ENCODE data around the gene MMEL1.

The MMEL1 gene

DNA sequence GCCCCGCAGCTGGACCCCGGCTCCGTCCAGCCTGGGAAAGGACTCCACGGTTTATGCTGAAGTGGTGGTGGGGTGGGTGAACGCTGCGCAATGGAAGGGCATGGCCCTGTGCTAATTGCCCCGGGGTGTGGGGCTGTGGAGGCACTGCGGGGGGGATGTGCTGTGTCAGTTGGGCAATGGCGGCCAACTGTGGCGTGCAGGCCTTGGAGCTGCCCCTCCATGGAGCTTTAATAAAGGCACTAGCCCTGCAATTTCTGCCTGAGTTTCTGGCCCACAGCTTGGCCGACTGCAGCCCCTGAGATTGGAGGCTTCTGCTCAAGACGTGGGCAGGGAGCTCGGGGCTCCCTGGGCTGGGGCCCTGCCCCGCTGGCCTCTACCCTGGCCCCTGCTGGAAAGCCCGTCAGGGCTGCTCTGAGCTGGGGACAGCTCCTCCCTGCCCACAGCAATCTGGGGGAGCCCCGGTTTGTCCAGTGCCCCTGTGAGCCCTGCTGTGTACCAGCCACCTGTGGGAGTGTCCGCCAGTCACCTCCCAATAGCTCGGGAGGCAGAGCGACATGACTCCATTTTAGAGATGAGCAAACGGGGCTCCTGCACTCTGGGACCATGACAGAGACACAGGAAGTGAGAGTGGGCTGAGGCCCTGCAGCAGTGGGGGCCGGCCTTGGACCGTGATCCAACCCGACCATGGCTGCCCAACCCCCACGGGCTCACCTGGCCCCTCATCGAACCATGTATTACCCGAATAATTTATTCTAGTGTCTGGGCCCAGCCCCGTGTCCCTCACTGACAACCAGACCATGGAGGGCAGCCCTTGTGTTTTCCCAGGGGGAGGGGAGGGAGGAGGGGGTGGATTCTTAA is 85.4 kb downstream of the MMEL1 start:
- in situ Hi-C loops (cut with MboI; ENCODE audit: low sequenced_read_pairs) = no loop called here

DNA sequence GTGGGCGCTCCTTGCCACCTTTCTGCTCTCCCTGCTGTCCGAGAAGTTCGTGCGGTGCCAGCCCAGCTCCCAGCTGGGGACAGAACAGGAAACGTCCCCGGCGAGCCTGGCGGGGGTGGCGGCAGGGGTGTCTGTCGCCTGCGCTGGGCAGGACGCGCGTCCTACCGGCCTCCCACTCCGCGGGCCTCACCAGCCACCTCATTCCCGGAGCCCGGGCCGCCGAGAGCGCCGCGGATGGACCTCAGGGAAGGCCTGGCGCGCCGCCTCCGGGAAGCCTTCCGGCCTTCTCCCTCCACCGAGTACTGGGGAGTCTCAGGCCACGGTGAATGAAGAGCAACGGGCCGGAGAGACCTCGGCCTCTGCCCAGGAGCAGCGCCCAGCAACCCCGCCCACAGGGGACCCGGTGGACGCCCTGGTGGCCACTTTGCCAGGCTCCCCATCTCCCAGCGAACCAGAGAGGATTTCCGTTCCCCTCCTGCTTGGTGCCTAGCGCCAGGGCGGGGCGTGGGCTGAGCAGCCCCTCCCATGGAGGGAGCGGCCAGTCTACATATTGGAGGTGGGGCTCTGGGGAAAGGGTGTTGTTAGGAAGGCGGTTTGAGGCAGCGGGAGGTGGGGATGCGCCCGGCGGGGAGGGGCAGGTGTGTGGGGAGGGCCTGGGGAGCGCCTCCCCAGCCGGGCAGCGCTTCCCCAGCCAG is 86.2 kb downstream of the MMEL1 start:
- in situ Hi-C loops (cut with MboI; ENCODE audit: low sequenced_read_pairs) = no loop called here

DNA sequence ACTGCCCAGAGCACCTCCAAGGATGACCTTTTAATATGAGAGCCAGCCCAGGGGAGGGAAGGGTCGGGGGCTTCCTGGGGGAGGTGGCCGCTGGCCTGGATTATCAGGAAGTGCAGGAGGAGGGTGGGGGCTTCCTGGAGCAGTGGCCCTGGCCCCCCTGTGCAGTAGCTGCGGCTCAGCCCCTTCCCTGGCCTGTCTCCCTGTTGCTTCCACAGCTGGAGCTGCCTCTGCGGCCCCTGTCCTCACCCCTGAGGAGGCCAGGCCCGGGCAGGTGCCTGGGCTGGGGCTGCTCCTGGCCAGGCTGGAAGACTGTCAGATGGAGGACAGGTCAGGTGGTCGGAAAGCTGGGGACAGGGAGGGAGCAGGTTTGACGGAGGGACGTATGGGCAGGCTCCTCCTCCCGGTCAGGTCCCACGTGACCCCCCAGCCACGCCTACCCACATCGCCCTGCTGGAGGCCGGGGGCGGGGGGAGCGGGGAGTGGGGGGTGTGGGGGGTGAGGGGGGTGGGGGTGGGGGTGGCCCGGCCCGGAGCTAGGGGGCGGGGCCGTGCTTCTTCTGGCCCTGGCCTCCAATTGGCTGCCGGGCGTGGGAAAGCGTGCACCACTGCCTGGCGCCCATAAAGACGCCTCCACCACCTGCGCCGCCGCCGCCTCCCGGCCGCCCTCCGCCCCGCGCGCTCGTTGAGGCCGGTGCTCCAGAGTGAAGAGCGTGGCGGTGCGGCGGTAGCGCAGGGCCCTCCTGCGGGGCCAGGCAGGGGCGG is 86.9 kb downstream of the MMEL1 start:
- in situ Hi-C loops (cut with MboI; ENCODE audit: low sequenced_read_pairs) = no loop called here

DNA sequence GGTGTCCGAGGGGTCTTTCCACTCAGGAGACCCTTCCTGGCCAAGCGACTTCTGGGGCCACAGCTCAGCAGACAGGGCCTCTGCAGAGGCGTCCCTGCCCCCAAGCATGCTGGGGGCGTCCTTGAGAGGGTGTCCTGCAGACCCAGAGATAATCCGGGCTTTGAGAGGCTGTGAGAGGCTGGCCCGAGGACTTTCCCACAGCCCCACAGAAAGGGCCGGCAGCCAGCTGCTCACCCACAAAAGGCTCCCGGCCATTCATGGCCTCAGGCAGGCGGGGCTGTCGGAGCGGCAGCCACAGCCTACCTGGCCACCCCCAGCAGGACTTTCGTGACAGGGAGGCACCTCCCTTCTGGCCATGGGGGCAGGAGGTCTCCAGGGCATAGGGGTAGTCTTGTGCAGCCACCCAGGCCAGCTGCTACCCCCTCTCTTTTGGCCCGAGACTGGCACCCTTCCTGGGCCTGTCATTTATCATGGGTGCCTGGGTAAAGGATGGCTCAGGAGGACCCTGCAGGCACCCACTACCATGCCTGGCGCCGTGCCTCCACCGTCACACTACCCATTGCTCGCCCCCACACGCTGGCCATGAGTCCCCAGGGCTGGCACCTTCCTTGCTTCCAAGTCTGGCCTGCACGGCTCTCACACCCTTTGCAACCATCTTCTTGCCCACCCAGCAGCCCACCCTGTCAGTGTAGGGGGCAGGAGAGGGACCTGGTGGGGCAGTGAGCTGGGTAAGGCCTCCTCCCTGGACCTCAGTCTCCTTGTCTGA is 87.8 kb downstream of the MMEL1 start:
- in situ Hi-C loops (cut with MboI; ENCODE audit: low sequenced_read_pairs) = no loop called here

DNA sequence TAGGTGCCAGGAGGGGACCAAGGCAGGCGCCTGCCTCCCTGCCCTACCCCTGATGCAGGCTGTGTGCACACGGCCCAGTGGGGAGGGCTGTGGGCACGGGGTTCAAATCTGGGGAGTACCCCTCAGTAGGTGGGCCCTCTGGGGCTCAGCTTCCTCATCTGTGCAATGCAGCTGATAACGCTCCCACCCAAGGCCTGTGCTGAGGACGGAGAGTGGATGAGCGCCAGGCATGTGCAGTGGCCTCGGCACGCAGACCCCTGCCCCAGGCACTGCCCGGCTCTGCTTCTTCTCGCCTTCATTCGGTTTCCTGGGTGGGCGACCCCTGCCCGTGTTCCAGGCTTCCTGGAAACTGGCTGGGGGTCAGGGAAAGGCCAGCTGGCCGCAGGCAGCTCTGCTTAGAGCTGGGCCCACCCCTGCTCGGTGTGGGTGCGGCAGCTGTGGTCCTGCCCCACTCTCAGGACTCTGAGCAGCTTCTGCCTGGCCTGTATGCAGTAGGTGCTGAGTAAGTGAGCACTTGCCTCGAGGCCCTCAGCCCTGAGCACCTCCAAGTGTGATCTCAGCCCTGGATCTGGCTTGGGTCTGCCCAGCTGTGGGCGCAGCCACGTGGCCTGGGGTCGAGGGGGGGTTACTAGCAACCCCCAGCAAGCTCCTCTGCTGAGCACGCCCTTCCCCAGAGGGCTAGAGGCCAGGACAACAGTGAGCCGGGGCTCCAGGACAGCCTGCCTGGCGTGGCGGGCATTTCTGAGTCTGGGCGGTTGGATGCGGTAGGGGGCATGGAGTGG is 88.5 kb downstream of the MMEL1 start:
- in situ Hi-C loops (cut with MboI; ENCODE audit: low sequenced_read_pairs) = no loop called here

- in situ Hi-C loops (cut with MboI; ENCODE audit: low sequenced_read_pairs) = no loop called here
Measured at GRCh38 chr1:2543543-2544092, 89.2 kb downstream of the MMEL1 start.

- in situ Hi-C loops (cut with MboI; ENCODE audit: low sequenced_read_pairs) = no loop called here
Measured at GRCh38 chr1:2542246-2542915, 90.4 kb downstream of the MMEL1 start.

DNA sequence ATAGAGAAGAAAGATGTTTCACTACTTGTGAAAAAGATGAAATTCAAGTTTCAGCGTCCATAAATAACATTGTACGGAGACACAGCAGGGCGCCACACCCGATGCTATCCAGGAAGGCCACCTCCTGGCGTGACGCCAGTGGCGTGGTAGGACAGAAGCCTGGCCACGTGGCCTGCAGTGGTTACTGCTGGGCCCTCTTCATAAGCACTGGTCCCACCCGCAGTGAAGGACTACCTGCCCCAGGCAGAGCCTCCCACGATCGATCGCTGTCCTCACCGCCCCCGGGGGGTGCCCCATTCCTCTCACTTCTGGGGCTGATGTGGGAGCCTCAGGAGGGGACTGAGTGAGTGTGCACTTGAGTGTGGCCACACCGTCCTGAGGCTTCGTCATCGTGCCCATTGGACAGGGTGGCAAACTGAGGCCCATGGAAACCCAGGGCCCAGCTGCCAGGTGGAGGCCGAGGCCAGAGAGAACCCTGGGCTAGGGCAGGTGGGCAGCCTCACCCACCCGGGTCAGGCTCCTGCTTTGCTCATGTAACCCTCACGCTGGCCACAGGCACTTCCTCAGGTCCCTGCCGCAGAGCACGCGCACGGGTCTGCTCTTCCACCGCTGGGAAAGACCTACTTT is 91.1 kb downstream of the MMEL1 start:
- in situ Hi-C loops (cut with MboI; ENCODE audit: low sequenced_read_pairs) = no loop called here

DNA sequence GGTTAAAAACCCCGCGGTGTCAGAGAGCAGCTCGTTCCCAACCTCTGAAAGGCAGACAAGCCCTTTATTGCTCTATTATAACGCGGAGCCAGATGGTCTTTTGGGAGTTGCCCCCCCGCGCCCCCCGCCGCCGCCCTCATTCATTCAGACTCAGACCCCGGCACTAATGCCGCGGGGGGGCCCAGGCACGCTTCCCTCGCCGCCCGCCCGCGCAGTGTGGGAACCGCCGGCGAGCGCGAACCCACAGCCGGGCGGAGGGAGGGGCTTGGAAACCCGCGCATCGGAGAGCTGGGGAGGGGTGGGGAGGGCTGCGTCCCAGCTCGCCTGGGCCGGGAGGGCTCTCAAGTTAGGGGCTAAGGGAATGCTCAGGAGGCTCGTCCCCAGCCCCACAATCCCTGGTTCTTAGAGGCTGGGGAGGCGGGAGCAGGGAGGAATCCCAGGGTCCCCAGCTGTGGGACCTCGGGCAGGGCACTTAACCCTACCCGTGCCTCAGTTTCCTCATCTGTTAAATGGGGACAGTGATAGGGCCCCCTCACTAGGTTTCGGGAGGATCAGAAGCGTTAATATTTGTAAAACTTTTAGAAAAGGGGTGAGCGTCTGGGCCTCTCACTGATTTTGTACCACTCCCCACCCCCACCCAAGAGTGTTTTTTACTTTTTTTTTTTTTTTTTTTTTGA is 91.9 kb downstream of the MMEL1 start:
- in situ Hi-C loops (cut with MboI; ENCODE audit: low sequenced_read_pairs) = no loop called here
